Left lung (tissue), 10 donors: ENCODE data around the gene RXRA. TPM values are rescaled to one million over a fixed set of nuclear protein-coding genes. Genes with fewer than 3 reads are reported as not detected.

Source experiments
- ATAC-seq: fragments of 200-7000 bp; cut with Tn5 transposase; one replicate; pipeline ENCODE4 v1.9.1; 2020; ENCODE audit warnings: moderate library complexity
- DNase-seq, 4 donors: peaks; one replicate each; pipeline ENCODE4 v3.0.0-alpha.2; 2013 to 2020
- H3K27ac ChIP-seq, 2 donors: fragments of 200-600 bp; sonication (generic) in 1 of 2; one replicate each; pipeline versions ENCODE4 v1.5.0 to v1.8.0; 2020 to 2021
- H3K27me3 ChIP-seq, 2 donors: fragments of 200-600 bp; sonication (generic) in 1 of 2; one replicate each; pipeline versions ENCODE4 v1.5.0 to v1.8.0; 2020 to 2021
- H3K36me3 ChIP-seq, 2 donors: fragments of 200-600 bp; sonication (generic) in 1 of 2; one replicate each; pipeline versions ENCODE4 v1.5.0 to v1.8.0; 2020 to 2021
- H3K4me1 ChIP-seq, 2 donors: fragments of 200-600 bp; one replicate each; pipeline ENCODE4 v1.8.0; 2021
- H3K4me3 ChIP-seq, 2 donors: fragments of 200-600 bp; sonication (generic) in 1 of 2; one replicate each; pipeline versions ENCODE4 v1.5.0 to v1.8.0; 2020 to 2021; ENCODE audit warnings: mild to moderate bottlenecking in 1 of 2
- H3K9me3 ChIP-seq, 2 donors: fragments of 200-600 bp; sonication (generic) in 1 of 2; one replicate each; pipeline versions ENCODE4 v1.5.0 to v1.8.0; 2020 to 2021
- intact Hi-C, 2 donors: fragments of 100-400 bp; cut with DNase I; formaldehyde crosslinking; loops; one replicate each; pipeline versions ENCODE4 v1.11.2 to v1.14.2; 2022
- polyA plus RNA-seq, 6 donors: library from polyadenylated mRNA; unstranded; fragments of 120-200 nt; gene quantifications; one replicate each; pipeline ENCODE4 v1.2.1, GENCODE V29; 2013; ENCODE audit not compliant: insufficient read length in 6 of 6
- total RNA-seq, 2 donors: library from RNA; stranded (reverse); fragmentation: NEBNext Ultra II Directional; extraction: Animal tissue kit (Norgen Biotek cat#: 25700); gene quantifications; one replicate each; pipeline ENCODE4 v1.2.1, GENCODE V29; 2021
- TF ChIP-seq, protein P1 (sequence below), 2 donors: fragments of 200-600 bp; sonication (generic) in 1 of 2; IDR thresholded peaks; one replicate each; pipeline versions ENCODE4 v1.5.0 to v1.8.0; 2021; ENCODE audit warnings: antibody characterized with exemption in 2 of 2
- donor health status: DM: no; HTN: yes; CAD: no.
- donor health status: DM: no; HTN: no; CAD: no.

Gene RXRA
- total and polyA plus RNA-seq, 8 donors = 42.2 to 79.5 (median 55.7) TPM

- DNase-seq (peak in 2 of 4 donors; percentile 81 to 84), ATAC-seq (peak; percentile 24)
- Histone ChIP-seq H3K27me3 (peaks cover 0 to 7% of the 10 kb centered on the region in 2 donors), H3K9me3 (peaks cover 0 to 4% of the 10 kb centered on the region in 2 donors), H3K27ac (no peak overlapping the region), H3K4me1 (peaks cover 19 to 39% of the 10 kb centered on the region in 2 donors), H3K4me3 (no peak overlapping the region), H3K36me3 (no peaks in the 10 kb centered on the region)
- intact Hi-C loops = loop anchor here in 1 of 2 donors (10.0 kb wide), 1 partner anchor 186 kb away; the partner anchor contains the start of gene COL5A1
- TF ChIP-seq, protein P1, sequence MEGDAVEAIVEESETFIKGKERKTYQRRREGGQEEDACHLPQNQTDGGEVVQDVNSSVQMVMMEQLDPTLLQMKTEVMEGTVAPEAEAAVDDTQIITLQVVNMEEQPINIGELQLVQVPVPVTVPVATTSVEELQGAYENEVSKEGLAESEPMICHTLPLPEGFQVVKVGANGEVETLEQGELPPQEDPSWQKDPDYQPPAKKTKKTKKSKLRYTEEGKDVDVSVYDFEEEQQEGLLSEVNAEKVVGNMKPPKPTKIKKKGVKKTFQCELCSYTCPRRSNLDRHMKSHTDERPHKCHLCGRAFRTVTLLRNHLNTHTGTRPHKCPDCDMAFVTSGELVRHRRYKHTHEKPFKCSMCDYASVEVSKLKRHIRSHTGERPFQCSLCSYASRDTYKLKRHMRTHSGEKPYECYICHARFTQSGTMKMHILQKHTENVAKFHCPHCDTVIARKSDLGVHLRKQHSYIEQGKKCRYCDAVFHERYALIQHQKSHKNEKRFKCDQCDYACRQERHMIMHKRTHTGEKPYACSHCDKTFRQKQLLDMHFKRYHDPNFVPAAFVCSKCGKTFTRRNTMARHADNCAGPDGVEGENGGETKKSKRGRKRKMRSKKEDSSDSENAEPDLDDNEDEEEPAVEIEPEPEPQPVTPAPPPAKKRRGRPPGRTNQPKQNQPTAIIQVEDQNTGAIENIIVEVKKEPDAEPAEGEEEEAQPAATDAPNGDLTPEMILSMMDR (IDR thresholded peaks at IDR 0.05) = no peak
Observed at GRCh38 chr9:134459164-134459563, 132.9 kb downstream of the RXRA start.

GRCh38 chr9:134459573-134459972 lies 133.3 kb downstream of the RXRA start:
- intact Hi-C loops = loop anchor here in 1 of 2 donors (10.0 kb wide), 1 partner anchor 185 kb away; the partner anchor contains the start of gene COL5A1
- no peak for ATAC-seq
- H3K4me1 ChIP-seq = peaks cover 19 to 39% of the 10 kb centered on the region in 2 donors
- no peak overlapping the region for H3K4me3 ChIP-seq
- peaks cover 0 to 7% of the 10 kb centered on the region in 2 donors for H3K27me3 ChIP-seq
- peak in 1 of 4 donors; percentile 58 for DNase-seq
- no peak overlapping the region for H3K27ac ChIP-seq
- H3K9me3 ChIP-seq = peaks cover 0 to 4% of the 10 kb centered on the region in 2 donors
- TF ChIP-seq, protein P1 (IDR thresholded peaks at IDR 0.05) = no peak
- H3K36me3 ChIP-seq = no peaks in the 10 kb centered on the region

DNA sequence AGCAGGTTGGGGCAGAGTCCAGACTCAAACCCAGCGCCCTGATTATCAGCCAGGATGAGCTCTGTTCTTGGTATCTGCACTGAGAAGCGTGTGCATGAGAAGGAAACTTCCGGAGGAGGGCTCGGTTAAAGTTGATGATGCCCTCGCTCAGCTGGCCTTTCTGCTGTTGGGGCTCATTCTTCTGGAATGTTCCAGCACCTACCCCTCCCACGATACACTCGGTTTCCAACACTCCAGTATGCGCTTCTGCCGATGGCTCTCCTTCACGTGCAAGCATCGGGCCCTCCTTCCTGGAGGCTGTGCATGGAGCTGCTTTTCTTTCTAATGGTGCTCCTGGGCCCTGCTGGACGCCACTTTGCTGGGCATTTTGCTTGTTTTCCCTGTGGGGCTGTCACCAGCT lies 134.0 kb downstream of the RXRA start:
- peaks cover 19 to 38% of the 10 kb centered on the region in 2 donors for H3K4me1 ChIP-seq
- intact Hi-C loops = no loop called here
- ATAC-seq = no peak

GRCh38 chr9:134460896-134461295 lies 134.6 kb downstream of the RXRA start:
- Histone ChIP-seq H3K4me3 (no peak overlapping the region), H3K36me3 (no peaks in the 10 kb centered on the region), H3K9me3 (peaks cover 0 to 4% of the 10 kb centered on the region in 2 donors), H3K27me3 (peaks cover 0 to 7% of the 10 kb centered on the region in 2 donors), H3K27ac (no peak overlapping the region), H3K4me1 (peaks cover 17 to 31% of the 10 kb centered on the region in 2 donors)
- TF ChIP-seq, protein P1 (IDR thresholded peaks at IDR 0.05) = no peak
- no peak for ATAC-seq
- peak in 1 of 4 donors; percentile 42 for DNase-seq
- intact Hi-C loops = no loop called here

More for the DNA sequence above, 134.0 kb downstream of the RXRA start:
- no peak overlapping the region for H3K4me3 ChIP-seq
- H3K9me3 ChIP-seq = peaks cover 0 to 4% of the 10 kb centered on the region in 2 donors
- TF ChIP-seq, protein P1 (IDR thresholded peaks at IDR 0.05) = no peak
- H3K27ac ChIP-seq = no peak overlapping the region
- H3K27me3 ChIP-seq = peaks cover 0 to 7% of the 10 kb centered on the region in 2 donors
- H3K36me3 ChIP-seq = no peaks in the 10 kb centered on the region
- no peak for DNase-seq

GRCh38 chr9:134461426-134461982 lies 135.2 kb downstream of the RXRA start:
- intact Hi-C loops = no loop called here
- peaks cover 11 to 25% of the 10 kb centered on the region in 2 donors for H3K4me1 ChIP-seq
- no peak for ATAC-seq
- TF ChIP-seq, protein P1 (IDR thresholded peaks at IDR 0.05) = no peak
- peaks cover 0 to 7% of the 10 kb centered on the region in 2 donors for H3K27me3 ChIP-seq
- DNase-seq = peak in 1 of 4 donors; percentile 54
- H3K9me3 ChIP-seq = peaks cover 0 to 4% of the 10 kb centered on the region in 2 donors
- H3K36me3 ChIP-seq = no peaks in the 10 kb centered on the region
- H3K4me3 ChIP-seq = no peak overlapping the region
- no peak overlapping the region for H3K27ac ChIP-seq
